ENCODE results near the gene CNPY4. TPM values are rescaled to one million over a fixed set of nuclear protein-coding genes. Genes with fewer than 3 reads are reported as not detected.
A peak's percentile ranks its signal among the peaks of the same experiment; 100 is the strongest.
"Not testable (repeated sequence)": the region's sequence is repeated elsewhere in the genome, so short reads cannot be mapped to it uniquely, and the experiment has no call there.

CNPY4 gene
- polyA plus RNA-seq, 3 donors, result 46.4 to 52.3 (median 50.7) TPM

GRCh38 chr7:100111914-100112313 lies 7.5 kb upstream of the CNPY4 start:
- no peak for DNase-seq (ENCODE audit: low read depth in 3 of 3, low spot score in 2 of 3)

DNA sequence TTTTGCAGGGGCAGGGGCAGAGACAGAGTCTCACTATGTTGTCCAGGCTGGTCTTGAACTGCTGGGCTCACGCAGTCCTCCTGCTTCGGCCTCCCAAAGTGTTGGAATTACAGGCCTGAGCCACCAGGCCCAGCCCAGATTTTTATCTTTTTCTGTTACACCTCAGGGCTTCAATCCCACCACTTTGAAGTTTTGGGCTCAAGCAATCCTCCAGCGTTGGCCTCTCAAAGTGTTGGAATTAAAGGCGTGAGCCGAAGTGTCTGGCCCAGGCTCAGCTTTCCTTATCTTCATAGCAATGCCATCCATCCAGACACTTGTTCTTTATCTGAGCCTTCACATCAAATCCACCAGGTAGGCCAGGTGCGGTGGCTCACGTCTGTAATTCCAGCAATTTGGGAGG lies 4.4 kb upstream of the CNPY4 start:
- DNase-seq (ENCODE audit: low read depth in 3 of 3, low spot score in 2 of 3), result no peak

DNA sequence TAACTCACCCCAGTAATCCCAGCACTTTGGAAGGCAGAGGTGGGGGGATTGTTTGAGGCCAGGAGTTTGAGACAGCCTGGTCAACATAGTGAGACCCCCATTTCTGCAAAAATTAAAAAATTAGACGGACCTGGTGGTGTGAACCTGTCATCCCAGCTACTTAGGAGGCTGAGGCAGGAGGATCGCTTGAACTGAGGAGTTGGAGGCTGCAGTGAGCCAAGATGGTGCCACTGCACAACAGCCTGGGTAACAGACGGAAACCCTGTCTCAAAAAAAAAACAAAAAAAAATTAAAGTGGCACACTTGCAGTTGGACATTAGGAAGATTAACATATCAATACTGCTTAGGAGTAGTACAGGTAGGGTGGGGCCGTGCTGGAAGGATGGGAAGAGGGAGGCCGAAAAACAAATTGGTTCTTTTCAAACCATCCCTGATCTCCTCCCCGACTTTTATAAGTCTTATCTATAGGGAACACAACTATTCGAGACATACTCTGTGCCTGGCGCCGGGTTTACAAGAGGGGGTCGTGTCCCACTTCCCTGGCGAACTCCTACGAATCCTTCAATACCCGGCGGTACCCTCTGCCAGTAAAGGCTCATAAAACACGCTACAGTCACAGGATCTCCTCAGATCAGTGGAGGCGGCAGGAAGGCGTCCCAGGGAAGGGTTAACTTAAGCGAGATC lies 904 bp upstream of the CNPY4 start:
- no peak for DNase-seq (ENCODE audit: low read depth in 3 of 3, low spot score in 2 of 3)

GRCh38 chr7:100119970-100120732 lies 717 bp downstream of the CNPY4 start:
- no peak for DNase-seq (ENCODE audit: low read depth in 3 of 3, low spot score in 2 of 3)

DNA sequence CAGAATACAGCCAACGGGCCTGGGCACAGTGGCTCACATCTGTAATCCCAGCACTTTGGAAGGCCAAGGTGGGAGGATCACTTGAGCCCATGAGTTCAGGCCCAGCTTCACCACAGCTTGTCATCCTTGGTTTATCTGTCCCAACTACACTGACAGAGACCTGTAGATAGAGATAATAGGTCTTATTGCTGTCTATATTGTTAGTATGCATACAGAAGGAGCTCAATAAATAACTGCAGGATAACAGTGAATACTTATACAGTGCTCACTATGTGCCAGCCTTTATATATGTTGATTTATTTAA lies 1.3 kb downstream of the CNPY4 start:
- DNase-seq (ENCODE audit: low read depth in 3 of 3, low spot score in 2 of 3), result no peak

GRCh38 chr7:100122067-100122466 lies 2.6 kb downstream of the CNPY4 start:
- DNase-seq (ENCODE audit: low read depth in 3 of 3, low spot score in 2 of 3), result no peak

GRCh38 chr7:100122568-100122967 lies 3.1 kb downstream of the CNPY4 start:
- DNase-seq (ENCODE audit: low read depth in 3 of 3, low spot score in 2 of 3), result no peak

DNA sequence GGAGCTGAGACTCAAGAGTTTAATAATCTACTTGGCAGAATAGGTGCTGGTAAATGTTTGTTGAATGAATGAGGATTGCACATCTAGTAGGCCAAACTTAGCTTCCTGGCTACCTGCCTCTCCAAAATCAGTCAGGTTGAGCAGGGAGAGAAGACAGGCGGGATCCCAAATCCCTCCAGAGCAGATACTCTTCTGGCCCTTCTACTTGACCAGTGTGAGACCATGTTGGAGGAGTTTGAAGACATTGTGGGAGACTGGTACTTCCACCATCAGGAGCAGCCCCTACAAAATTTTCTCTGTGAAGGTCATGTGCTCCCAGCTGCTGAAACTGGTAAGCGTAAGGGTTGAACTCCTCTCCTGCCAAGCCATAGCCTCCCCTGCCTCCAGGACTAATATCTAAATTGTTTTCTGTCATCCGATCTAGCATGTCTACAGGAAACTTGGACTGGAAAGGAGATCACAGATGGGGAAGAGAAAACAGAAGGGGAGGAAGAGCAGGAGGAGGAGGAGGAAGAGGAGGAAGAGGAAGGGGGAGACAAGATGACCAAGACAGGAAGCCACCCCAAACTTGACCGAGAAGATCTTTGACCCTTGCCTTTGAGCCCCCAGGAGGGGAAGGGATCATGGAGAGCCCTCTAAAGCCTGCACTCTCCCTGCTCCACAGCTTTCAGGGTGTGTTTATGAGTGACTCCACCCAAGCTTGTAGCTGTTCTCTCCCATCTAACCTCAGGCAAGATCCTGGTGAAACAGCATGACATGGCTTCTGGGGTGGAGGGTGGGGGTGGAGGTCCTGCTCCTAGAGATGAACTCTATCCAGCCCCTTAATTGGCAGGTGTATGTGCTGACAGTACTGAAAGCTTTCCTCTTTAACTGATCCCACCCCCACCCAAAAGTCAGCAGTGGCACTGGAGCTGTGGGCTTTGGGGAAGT lies 5.1 kb downstream of the CNPY4 start:
- DNase-seq (ENCODE audit: low read depth in 3 of 3, low spot score in 2 of 3), result no peak

DNA sequence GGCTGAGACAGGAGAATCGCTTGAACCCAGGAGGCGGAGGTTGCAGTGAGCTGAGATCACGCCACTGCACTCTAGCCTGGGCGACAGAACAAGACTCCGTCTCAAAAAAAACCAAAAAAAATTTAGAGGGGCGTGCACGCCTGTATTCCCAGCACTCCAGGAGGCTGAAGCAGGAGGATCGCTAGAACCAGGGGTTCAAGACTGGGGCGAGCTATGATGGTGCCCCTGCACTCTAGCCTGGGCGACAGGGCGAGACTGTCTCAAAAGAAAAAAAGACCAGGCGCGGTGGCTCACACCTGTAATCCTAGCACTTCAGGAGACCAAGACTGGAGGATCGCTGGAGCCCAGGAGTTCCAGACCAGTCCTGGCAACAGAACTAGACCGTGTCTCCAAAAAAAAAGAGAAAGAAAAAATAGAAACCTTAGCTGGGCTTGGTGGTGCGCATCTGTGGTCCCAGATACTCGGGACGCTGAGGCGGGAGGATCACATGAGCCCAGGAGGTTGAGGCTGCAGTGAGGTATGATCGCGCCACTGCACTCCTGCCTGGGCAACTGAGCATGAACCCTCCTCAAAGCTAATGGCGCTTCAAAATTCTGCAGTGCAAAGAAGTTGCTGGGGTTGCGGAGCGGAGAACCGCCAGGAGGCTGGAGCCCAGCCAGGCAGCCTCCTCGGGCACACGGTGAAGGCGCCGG lies 7.0 kb downstream of the CNPY4 start:
- DNase-seq (ENCODE audit: low read depth in 3 of 3, low spot score in 2 of 3), result no peak

DNA sequence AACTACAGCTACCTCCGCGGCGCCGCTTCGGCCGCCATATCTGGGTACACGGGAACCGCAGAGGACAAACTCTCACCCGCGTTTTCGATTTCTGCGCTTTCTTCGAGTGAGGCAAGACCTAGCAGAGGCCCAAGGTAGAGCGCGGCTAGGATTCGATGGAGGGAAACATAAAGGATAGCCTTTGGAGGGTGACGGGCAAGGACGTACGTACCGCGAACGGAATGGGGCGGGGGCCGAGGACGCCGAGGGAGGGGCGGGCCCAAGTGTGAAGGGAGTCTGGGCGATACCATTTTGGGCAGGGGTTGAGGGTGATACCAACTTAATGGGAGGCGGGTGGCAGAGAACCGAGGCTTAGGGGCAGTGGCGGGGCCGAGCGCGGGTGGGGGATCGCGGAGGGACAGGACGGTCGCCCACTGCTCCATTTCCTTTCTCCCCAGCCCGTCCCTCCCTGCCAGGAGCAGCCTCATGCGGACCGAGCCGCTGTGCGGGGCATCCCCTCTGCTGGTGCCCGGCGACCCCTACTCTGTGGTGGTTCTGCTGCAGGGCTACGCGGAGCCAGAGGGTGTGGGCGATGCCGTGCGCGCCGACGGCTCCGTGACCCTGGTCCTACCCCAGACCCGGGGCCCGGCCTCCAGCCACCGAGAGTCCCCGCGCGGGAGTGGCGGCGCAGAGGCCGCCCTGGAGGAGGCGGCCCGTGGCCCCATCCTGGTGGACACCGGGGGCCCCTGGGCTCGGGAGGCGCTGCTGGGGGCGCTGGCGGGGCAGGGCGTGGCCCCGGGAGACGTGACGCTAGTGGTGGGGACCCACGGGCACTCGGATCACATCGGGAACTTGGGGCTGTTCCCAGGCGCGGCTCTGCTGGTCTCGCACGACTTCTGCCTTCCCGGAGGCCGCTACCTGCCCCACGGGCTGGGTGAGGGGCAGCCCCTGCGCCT lies 7.8 kb downstream of the CNPY4 start, which contains the start of gene MBLAC1:
MBLAC1 (plus strand) TSS at position 37 of the 935 bp plus-strand sequence; CDS start at position 466, 429 bp downstream.
- DNase-seq (ENCODE audit: low read depth in 3 of 3, low spot score in 2 of 3), result peak; percentile 88 to 95 (median 91)

- no peak for DNase-seq (ENCODE audit: low read depth in 3 of 3, low spot score in 2 of 3)
Measured at GRCh38 chr7:100127866-100128636, 8.6 kb downstream of the CNPY4 start.

DNA sequence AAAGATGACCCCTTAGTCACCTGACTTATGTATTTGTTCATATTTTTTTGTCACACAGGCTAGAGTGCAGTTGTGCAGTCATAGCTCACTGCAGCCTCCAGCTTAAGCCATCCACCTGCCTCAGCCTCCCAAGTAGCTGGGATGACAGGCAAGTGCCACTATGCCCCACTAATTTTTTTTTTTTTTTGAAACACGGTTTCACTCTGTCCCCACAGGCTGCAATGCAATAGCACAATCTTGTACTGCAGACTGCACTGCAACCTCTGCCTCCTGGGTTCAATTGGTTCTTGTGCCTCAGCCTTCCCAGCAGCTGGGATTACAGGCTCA lies 9.2 kb downstream of the CNPY4 start:
- DNase-seq (ENCODE audit: low read depth in 3 of 3, low spot score in 2 of 3), result no peak

DNA sequence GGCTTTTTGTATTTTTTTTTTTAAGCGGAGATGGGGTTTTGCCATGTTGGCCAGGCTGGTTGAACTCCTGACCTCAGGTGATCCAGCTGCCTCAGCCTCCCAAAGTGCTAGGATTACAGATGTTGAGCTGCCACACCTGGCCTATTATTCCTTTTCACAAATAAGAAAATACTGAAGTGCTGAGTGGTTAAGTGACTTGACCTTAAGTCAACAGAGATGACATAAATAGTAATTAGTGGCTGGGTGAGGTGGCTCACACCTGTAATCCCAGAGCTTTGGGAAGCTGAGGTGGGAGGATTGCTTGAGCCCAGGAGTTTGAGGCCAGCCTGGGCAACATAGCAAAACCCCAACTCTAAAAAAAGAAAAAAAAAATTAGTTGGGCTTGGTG lies 10.8 kb downstream of the CNPY4 start:
- not testable (repeated sequence) for DNase-seq (ENCODE audit: low read depth in 3 of 3, low spot score in 2 of 3)

DNA sequence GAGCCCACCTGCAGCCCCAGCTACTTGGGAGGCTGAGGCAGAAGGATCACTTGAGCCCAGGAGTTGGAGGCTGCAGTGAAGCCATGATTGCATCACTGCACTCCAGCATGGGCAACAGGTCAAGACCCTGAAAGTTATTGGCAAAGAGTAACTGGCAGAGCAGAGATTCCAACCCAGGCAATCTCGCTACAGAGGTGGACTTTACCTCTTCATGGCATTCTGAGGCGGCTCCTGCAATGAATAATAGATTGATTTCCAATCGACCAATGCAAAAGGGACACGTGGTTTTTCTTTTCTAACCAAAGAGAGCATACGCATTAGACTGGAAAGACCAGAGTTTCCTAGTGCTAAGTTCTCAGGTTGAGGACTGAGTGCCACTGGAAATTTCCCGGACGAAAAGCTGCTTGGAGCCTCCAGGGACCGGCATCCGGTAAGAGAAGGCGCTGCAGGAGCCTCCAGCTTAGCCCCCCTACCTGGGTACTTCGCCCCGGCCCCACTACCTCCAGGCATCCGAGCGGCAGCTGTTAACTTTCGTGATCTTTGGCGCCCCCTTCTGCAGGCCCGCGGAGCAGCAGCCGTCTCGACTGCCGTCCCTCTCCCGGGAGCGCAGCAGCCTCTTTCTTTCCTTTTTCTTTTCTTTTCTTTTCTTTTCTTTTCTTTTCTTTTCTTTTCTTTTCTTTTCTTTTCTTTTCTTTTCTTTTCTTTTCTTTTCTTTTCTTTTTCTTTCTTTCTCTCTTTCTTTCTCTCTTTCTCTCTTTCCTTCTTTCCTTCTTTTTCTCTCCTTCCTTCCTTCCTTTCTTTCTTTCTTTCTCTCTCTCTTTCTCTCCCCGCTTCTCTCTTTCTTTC lies 11.4 kb downstream of the CNPY4 start:
- no peak for DNase-seq (ENCODE audit: low read depth in 3 of 3, low spot score in 2 of 3)

DNA sequence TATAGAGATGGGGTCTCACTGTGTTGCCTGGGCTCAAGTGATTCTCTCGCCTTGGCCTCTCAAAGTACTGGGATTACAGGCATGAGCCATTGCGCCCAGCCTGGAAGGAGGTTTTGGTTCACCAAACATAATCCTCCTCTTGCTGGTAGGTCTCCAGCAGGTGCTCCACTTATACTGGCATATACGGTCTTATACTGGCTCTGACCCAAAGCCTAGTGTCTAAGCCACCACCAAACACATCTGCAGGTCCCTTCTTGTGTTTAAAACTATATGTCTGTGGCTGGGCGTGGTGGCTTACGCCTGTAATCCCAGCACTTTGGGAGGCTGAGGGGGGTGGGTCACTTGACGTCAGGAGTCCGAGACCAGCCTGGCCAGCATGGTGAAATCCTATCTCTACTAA lies 12.7 kb downstream of the CNPY4 start:
- DNase-seq (ENCODE audit: low read depth in 3 of 3, low spot score in 2 of 3), result no peak

GRCh38 chr7:100132697-100133151 lies 13.3 kb downstream of the CNPY4 start:
- no peak for DNase-seq (ENCODE audit: low read depth in 3 of 3, low spot score in 2 of 3)

DNA sequence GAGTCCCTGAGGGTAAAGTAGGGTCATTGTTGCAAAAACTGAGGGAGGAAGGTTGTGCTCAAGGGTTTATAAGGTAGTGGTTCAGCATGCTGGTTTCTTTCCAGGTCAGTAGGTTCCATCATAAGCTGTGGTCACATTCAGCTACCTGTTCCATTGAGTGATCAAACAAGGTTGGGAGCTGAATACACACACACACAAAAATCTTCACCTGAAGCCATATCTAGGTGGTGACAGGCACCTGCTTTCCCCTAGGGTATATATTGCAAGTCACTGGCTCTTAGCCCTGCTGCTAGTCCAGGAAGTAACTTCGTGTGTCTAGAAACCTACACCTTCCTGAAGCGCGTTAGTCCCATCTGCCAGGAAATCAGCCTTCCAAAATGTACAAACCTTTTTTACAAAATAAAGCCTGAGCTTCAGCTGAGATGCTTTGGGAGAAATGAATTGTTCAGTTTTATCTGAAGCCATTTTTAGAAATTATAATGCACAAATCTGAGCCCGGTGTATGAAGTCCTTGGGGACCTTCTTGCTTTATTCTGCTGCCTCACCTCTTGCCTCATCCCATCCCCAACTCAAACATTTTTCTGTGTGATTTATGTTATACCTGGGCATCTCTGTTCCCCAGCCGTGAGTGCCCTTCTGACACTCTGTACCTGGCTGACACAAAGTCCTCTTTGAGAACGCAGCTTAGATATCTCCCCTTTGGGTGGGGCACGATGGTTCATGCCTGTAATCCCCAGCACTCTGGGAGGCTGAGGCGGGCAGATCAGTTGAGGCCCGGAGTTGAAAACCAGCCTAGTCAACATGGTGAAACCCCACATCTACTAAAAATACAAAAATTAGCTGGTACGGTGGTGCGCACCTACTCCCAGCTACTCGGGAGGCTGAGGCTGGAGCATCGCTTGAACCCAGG lies 18.7 kb downstream of the CNPY4 start:
- no peak for DNase-seq (ENCODE audit: low read depth in 3 of 3, low spot score in 2 of 3)
